Endometrial microvascular endothelial cells (primary cell): ENCODE data around the gene TCP11. TPM values are rescaled to one million over a fixed set of nuclear protein-coding genes. Genes with fewer than 3 reads are reported as not detected.

ENCODE experiments used
- in situ Hi-C: cut with HindIII; loops from 2 replicates; pipeline ENCODE4 v1.10.0; 2017; ENCODE audit warnings: low sequenced_read_pairs, low pct_unique_long_range_greater_than_20kb; ENCODE audit errors: inconsistent ontology term
- total RNA-seq: library from RNA; depleted of rRNA; stranded (reverse); fragments of >200 nt; gene quantifications from one replicate; pipeline ENCODE4 v1.2.3, GENCODE V29; 2015; ENCODE audit errors: inconsistent ontology term

TCP11 gene
- 0.37 TPM for total RNA-seq

DNA sequence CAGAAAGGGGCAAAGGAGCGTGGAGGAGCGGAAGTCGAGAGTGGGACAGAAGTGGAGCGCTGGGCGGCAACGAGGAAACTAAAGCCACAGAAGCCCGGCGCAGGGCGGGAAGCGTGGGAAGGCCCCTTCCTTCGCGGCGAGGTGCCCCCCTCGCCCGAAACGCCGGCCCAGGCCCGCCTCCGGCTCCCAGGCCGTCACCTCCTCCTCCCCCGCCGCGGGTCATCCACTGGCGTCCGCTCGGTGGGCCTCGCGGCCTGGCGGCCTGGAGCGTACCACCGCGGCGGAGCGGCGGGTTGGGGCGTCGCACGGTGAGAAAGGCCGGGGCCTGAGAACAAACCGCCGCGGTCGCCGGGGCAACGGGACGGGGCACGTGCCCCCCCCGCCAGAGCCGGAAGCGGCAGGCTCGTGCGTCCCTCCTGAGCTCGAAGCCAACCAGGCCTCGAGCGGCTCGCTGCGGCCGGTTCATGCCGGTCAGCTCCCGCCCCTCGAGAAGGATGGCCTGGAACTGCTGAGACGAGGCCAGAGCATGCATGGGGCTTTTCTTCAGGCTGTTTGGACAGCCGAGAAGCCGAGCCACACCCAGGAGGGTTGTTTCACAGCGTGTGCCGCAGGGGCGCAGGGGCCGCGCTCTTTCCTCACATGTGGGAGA lies at the start of gene TCP11:
TCP11 (minus strand) TSS at position 333 of the 649 bp plus-strand sequence. CDS start 469 bp downstream, outside the sequence.
- in situ Hi-C loops: loop anchor here (10.0 kb wide), 1 partner anchor 64 kb away; no protein-coding TSS in a partner anchor

DNA sequence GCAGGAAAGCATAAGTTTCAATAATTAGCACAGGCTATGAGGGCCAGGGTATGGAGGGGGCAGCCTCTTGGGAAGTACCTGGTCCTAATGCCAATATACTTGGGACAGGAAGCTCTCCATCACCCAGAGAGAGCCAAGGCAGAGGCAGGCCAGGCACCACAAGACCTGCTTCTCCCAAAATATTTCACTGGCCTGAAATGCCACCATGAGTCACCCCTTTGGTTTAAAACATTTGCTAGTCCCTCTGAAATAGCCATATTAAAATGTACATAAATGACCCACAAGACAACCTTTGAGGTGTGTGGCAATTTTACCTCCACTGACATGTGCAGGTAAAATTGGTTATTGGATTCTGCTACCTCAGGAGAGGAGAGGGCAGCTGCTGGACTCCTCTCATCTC lies 49.2 kb upstream of the TCP11 start:
- in situ Hi-C loops: no loop called here

DNA sequence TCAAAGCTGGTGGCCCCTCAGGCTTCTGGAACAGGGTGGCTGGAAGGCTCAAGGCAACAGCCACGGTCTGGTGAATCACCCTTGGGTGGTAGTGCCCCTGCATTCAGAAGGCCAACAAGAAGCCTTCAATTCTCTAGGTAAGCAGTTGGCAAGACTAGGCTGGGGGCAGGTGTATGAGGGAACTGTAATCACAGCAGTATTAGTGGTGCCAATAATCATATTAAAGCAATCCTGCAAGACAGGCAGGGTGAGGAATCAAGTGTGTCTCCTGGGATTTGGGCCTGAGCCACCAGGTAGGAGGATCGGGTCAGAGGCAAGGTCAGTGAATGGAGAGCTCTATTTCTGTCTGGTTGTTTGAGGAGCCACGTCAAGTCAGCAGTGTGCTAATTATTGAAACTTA lies 47.7 kb upstream of the TCP11 start:
- in situ Hi-C loops: no loop called here

DNA sequence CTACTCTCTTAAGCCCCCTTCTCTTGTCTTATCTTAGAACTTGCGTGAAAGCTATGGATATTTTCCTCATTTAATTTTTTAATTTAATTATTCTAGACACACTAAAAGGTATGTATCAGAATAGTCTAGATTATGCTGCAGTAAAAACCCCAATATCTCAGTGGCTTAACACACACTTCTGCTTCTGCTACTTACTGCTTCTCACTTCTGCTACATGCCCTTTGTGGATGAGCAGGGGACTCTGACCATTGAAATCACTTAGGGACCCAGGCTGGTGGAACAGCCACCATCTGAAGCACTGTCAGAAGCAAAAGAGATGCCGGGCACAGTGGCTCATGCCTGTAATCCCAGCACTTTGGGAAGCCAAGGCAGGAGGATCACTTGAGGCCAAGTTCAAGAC lies 45.4 kb upstream of the TCP11 start:
- in situ Hi-C loops: no loop called here

DNA sequence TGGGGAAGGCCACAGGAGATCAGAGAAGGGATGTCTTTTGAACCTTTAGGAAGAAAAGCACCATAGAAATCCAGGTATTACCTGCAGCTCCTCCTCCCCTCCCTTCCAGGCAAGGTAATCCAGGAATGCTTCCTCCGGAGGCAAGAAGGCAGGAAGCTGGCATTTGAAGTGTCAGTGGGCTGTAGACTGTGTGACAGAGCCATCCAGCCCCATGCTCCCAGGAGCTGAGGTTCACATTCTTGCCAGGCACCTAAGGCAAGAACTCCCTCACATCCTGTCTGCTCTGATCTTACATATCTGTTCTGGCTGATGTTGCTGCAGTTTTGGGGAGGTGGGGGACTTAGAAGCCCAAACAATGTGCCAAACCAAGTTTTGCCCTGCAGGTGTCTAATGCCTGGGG lies 44.8 kb upstream of the TCP11 start:
- in situ Hi-C loops: no loop called here

DNA sequence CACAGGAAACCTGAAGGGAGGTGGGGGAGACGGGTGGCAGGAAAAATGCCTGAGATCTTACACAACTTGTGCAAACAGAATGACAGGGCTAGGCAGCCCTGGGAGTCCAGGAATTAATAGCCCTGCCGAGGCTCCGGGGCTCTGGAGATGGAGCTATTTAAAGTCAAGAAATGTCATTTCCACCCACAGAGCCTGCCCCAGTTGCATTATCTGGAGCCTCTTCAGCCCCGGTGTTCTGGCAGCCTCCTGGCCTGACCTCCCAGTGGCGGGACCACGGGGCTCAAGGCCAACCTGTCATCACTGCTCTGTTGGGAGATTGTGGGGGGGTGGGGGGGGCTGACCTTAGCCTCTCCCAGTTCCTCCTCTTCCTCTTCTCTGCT lies 44.2 kb upstream of the TCP11 start:
- in situ Hi-C loops: no loop called here

DNA sequence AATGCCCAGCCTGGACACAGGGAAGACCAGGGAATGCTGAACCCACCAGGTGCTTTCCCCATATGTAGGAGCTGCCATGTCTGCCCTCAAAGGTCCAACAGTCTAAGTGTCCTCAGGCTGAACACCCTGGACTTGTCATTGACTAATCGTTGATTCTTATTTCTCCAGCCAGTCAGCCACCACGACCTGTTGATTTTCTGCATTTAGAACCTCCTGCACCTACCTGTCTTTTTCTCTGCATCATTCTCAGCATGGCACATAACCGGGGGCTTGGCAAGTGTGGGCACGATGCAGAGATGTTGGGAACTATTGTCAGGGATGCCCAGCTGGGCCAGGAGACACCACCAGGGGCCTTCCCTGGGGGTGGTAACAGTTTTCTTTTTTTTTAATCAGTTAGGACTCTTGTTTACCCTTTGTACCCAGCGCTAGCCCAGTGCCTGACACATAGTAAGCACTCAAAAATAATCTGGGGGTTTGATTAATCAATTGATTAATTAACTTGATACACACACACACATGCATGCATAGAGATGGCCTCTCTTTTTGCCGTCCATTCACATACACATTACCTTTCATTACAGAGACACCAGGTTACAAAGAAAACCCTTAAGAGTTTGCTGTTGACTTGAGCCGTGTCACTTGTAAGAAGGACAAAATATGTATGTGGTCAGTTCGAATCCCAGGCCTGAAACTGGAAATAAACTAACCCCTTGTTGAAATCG lies 43.6 kb upstream of the TCP11 start:
- in situ Hi-C loops: no loop called here

DNA sequence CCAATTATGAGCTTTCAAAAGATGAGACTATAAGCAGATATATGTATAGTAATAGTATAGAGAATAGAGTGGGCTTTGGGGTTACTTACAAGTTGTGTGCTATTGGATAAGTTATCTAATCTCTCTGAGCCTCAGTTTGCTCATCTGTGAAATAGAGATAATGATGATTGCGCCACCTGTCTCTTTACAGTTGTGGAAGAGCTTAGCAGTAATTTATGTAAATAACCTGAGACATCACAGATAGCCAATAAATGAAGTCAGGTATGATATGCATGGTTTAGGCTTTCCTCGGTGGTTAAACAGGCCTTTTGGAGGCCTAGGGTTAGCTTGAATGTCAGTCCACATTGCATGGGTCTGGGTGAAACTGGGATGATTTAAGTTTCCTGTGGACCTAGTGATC lies 42.8 kb upstream of the TCP11 start:
- in situ Hi-C loops: no loop called here

DNA sequence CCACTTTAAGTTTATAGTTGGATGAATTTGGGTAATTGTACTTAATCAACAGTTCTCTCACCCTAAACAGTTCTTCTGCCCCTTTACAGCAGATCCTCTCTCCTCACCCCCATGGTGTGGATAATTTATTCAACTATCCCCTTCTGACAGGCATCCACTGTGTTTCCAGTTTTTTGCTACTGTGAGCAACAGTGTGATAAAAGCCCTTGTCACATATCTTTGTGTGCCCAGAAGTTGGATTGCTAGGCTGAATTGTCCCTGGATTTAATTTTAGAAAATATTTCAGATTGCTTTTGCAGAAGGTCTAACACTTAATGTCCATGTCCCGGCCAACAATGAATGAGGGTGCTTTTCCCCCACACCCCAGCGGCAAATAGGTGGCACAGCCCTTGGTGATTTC lies 42.1 kb upstream of the TCP11 start:
- in situ Hi-C loops: no loop called here

DNA sequence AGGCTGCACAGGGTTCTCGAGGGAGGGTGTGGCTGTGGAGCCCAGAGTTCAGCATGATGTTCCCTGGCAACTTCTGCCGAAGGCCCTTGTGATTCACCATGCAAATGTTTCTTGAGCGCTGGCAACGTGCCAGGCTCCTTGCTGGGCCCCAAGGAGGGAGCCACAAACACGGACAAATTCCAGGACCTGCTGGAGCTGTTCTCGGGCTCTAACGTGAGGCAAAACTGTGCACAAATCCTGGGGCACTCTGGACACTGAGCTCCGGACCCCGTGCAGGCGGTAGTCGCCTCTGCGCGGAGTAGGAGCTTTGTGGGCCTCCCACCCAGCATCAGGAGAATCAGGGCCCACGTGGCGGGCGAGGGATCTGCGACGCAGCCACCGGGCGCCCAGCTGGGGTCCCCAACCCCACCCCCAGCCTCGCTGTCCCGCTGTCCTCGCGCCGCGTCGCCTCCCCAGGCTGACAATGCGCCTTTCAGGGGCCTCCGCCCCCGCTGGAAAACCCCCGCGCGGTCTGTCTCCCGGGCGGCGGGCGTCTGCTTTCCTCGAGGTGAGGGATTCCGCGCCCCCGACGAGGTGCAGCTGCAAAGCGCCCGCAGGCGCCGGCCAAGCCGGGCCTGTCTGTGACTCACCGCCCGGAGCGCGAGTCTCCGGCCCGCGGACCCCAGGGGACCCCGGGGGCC lies 40.9 kb upstream of the TCP11 start:
- in situ Hi-C loops: no loop called here

DNA sequence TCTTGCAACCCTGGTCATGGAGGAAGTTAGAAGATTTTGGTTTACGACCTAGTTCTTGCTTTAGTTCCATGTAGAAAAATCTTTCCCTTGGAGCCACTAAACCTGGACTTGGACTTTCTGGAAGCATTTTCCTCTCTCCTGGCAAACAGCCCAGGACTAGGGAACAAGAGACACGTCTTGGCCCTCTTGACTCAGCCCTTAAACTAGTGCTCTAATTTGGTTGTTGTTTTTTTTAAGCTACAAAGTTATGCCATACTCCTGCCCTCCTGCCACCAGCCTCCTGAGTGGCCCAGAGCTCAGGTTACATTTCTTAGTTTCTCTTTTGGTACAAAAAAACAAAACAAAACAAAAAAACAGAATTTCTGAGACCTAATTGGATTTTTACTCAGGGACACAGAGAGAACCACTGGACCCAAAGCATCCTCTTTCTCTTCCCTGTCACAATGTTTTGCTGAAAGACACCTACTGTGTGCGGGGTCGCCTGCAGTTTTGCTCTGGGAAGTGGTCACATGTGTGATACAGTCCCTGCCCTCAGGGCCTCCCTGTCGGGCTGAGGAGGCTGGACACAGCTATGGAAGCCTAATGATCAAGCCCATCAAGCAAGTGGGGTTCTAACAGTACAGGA lies 40.3 kb upstream of the TCP11 start:
- in situ Hi-C loops: no loop called here

DNA sequence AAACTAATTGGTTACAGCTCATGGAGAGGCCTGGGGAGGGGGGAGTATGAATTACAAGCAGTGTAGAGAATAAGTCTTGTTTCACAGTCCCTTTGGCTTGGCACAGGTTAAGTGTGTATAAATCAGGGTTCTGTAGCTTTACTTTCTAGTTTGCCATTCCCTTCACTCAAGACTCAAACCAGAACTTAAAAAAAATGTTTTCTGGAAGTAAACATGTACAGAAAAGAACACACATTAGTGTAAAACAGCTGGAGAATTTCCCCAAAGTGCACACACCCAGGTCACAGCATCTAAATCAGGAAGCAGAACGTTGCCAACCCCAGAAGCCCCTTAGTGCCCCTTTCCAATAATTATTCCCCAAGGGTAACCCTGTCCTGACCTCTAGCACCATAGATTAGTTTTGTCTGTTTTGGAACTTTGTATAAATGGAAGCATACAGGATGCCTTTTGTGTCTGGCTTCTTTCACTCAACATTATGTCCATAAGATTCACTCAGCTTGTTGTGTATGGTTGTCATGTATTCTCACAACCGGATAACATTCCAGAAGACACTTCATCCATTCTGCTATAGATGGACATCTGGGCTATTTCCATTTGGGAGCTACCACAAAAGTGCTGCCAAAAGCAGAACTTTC lies 38.9 kb upstream of the TCP11 start:
- in situ Hi-C loops: no loop called here

DNA sequence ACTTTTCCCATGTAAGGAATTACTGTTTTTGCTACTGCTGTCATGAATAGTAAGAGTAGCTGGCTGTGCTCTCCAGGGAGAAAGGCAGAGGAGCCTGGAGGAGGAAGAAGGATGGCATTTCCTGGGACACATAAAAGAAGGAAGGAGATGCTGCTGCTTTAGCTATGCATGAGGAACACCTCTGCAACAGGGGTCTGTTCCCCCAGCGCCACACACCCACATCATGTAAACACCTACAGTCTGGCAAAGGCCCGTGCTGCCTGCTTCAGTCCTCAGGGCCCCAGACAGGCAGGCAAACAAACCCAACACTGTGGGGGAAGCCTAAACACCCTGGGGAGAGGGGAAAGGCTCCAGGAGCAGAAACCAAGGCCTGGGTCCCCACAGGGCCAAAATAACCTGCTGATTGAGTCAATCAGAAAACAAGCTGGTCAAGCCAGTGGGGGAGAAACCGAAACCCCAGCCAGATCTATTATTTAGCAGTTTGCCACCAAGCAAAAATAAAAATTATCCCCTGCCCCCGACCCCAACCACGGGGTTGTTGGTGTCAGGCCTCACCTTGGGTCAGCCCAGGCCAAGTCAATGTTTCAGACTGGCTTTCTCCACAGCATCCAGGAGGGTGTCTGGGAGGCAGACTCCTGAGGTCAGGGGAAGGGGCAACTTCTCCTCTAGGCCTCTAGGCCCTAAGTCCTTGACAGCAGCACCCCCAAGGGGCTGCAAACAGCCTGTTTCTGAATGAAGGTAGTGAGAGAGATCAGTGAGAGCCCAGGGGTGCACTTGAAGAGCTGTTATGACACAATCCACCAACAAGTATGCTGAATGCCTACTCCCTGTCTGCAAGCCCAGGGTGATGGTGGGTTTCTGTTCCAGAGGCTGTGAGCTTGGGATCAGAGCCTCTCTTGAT lies 38.0 kb upstream of the TCP11 start:
- in situ Hi-C loops: no loop called here

DNA sequence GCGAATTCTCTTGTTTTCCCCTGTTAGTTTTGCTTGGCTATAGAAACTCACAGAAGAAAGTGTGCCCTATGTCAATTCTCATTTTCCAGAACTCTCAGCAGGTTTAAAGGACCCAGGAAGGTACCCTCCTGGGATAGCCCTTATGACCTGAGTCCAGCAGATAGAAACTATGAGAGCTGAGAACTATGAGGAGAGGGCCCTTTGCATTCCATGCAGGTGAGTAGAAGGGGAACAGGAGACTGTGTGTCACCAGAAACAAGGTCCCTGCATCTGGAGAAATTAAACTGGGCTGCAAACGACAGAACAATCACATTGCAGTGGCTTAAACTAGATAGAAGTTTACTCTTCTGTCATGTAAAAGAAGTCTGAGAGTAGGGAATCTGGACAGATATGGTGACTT lies 36.9 kb upstream of the TCP11 start:
- in situ Hi-C loops: no loop called here

DNA sequence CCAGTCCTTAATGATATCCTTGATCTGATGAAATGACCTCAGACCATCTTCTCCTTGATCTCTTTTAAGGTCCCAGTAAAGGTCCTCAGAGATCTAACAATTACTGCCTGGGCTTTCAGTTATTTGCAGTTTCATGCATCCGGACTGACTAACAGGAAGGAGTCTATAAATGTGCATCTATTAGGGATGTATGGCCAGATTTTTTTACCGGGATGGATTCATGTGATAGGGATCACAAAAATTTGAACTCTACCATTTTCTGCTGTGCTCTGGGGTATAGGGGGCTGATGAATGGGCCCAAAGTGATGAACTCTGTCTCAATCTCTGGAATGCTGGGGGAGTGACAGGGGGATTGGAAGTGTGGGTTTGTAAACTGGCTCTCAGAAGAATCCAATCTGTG lies 36.5 kb upstream of the TCP11 start:
- in situ Hi-C loops: no loop called here

DNA sequence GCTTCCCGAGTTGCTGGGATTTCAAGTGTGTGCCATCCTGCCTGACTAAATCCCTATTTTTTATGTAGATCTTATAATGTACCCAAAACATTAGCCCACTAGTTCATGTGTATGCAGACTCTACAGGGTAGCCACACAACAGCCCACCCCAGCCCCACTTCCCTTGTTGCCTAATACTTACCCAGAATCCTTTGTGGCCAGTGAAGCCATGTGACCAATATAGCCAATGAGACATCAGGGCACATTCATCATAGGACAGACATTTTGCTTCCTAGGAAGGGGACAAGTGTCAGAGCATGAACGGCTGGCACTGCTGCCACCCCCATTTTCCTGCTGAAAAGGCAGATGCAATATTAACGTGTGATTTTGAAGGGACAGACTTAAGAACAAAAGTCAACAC lies 36.0 kb upstream of the TCP11 start:
- in situ Hi-C loops: no loop called here

DNA sequence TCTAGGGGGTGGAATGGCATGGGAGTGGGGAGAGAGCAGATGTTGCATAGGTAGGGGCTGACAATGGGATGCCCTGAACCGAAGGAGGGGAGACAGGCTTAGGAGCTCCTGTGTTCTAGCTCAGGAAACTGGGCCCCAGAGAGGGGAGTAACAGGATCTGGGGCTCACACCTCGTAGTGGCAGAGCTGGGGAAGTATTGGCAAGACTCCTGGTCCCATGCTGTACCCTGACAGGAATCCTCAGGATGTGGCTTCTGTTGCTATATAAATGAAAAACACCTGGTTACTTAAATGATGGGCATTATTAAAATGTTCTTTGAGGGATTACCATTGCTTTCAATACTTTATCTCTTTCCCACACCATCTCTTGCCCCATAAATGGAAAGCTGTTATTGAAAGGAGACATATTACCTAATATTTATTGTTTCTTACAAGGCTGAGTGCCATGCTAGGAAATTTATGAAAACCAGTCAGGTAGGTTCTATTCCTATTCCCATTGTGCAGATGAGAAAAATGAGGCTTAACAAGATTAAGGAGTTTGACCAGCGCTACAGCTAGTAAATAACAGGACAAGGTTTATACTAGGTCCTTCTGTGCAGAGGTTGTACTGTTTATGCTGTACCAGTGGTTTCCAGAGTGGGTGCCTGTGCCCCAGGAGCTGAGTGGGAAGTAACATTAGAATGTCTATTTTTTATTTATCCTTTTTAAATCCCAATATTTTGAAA lies 35.3 kb upstream of the TCP11 start:
- in situ Hi-C loops: no loop called here

DNA sequence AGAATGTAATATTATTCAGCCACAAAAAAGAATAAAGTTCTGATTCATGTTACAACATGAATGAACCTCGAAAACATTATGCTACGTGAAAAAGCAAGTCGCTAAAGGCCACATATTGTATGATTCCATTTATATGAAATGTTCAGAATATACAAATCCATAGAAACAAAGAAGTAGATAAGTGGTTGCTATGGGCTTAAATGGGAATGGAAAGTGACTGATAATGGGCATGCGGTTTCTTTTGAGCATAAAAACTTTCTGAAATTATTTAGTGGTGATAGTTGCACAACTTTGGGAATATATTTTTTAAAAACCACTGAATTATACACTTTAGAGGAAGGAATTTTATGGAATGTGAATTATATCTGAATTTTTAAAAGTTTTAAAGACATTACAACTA lies 33.4 kb upstream of the TCP11 start:
- in situ Hi-C loops: no loop called here
